GM12865 (cell line): Measurements from ENCODE around the gene ATXN7L1.
A peak's percentile ranks its signal among the peaks of the same experiment; 100 is the strongest.

Experiments
- DNase-seq: peaks from one replicate; pipeline ENCODE4 v3.0.0; 2010; ENCODE audit warnings: low read depth
- H3K4me3 ChIP-seq: 2 replicates; pipeline ENCODE4 v1.5.1; 2011; ENCODE audit warnings: mild to moderate bottlenecking, low read depth, low read length, control low read depth
- TF ChIP-seq, protein P1 (sequence below): IDR thresholded peaks from 2 replicates; pipeline ENCODE4 v1.5.1; 2011; ENCODE audit warnings: low read length, control low read depth, low read depth, inconsistent platforms; ENCODE audit not compliant: insufficient read depth; ENCODE audit errors: missing control alignments

The ATXN7L1 gene

DNA sequence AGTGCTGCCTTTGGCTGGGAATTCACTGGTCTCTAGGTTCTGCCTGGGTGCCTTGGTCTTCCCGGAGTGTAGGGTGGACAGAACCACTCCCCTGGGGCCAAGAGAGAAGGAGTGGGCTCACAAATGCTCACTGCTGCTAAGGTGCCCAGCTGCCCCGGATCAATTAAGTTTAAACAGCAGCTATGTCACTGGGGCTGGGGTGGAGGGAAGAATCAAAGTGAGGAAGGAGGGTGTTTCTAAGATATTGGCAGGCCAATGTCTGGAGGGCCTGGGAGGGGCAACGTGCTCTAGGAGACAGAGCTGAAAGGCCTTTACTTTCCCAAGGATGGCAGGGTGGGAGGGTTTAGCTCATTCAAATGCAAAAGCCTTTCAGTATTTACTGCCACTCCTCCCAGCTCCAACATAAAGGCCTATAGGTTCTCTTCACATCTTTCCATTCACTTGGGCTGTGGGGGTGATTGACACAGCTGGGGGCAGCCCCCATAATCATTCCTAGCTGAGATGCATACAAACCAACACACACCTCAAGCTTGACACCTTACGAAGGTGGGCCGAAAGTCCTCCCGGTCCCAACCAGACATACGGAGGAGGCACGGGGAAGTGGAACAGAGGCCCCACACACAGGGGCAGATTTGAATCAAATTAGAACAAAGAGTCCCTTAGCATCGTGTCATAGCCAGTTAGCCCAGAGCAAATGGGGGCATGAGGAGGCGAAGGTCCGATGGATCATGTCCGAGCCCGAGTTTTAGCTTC, 187.2 kb downstream of the ATXN7L1 start:
- H3K4me3 ChIP-seq, result no peak overlapping the region
- TF ChIP-seq, protein P1, sequence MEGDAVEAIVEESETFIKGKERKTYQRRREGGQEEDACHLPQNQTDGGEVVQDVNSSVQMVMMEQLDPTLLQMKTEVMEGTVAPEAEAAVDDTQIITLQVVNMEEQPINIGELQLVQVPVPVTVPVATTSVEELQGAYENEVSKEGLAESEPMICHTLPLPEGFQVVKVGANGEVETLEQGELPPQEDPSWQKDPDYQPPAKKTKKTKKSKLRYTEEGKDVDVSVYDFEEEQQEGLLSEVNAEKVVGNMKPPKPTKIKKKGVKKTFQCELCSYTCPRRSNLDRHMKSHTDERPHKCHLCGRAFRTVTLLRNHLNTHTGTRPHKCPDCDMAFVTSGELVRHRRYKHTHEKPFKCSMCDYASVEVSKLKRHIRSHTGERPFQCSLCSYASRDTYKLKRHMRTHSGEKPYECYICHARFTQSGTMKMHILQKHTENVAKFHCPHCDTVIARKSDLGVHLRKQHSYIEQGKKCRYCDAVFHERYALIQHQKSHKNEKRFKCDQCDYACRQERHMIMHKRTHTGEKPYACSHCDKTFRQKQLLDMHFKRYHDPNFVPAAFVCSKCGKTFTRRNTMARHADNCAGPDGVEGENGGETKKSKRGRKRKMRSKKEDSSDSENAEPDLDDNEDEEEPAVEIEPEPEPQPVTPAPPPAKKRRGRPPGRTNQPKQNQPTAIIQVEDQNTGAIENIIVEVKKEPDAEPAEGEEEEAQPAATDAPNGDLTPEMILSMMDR, result no peak
- no peak for DNase-seq

DNA sequence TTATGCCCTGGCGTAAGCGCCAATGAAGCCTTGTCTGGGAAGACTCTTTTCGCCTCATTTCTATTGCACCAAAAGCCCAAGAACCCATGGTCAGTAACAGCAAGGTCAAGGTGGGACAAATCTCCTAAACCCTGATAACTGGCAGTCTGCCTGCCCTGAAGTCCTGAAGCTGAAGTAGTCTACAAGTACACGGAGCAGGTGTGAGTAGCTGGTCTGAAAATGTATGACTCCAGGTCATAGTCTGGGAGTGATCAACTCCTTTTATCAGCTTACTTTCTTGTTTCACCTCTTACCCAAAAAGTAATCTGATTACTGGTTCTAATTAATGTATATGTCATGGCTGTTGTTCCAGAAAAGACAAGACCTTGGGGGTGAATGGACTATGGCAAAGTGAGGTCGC, 187.8 kb downstream of the ATXN7L1 start:
- H3K4me3 ChIP-seq, result no peak overlapping the region

DNA sequence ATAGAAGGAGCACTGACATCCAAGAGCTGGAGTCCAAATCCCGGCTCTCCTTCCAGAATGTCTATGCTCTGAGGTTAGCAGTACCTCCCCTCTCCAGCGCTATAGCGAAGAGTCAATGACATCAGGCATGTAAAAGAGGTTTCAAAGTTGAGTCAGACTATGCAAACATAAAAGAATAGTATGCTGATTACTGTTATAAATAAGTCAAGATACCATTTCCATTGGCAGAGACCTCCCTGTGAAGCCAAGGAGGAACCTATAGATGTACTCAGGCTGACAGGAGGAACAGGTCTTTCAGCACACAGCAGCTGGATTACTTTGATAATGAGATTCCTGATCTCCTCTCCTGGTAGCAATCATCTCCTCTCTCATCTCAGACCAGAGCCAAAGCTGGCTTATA, 191.2 kb downstream of the ATXN7L1 start:
- no peak for DNase-seq
- TF ChIP-seq, protein P1, result no peak
- H3K4me3 ChIP-seq, result no peak overlapping the region

More for the DNA sequence above, 187.8 kb downstream of the ATXN7L1 start:
- no peak for DNase-seq
- TF ChIP-seq, protein P1, result no peak

DNA sequence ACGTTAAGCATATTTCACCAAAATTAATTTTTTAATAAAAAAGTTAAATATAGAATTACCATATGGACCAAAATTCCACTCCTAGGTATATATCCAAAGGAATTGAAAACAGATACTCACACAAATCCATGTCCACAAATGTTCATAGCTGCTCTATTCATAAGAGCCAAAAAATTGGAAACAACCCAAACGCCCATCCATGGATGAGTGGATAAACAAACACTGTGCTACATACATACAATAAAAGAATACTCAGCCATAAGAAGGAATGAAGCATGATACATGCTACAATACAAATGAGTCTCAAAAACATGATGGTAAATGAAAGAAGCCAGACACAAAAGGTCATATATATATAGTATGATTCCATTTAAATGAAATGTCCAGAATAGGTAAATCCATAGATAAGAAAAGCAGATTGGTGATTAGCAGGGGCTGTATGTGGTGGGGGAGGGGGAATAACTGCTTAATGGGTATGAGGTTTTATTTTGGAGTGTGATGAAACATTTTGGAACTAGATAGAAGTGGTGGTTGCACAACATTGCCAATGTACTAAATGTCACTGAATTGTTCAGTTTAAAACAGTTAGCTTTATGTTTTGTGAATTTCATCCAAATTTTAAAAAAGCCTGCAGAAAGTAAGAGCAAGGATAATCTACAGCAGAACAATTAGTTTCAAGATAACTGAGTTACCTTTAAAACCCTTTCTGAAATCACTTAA, 193.9 kb downstream of the ATXN7L1 start:
- H3K4me3 ChIP-seq, result no peak overlapping the region
- TF ChIP-seq, protein P1, result no peak
- no peak for DNase-seq

DNA sequence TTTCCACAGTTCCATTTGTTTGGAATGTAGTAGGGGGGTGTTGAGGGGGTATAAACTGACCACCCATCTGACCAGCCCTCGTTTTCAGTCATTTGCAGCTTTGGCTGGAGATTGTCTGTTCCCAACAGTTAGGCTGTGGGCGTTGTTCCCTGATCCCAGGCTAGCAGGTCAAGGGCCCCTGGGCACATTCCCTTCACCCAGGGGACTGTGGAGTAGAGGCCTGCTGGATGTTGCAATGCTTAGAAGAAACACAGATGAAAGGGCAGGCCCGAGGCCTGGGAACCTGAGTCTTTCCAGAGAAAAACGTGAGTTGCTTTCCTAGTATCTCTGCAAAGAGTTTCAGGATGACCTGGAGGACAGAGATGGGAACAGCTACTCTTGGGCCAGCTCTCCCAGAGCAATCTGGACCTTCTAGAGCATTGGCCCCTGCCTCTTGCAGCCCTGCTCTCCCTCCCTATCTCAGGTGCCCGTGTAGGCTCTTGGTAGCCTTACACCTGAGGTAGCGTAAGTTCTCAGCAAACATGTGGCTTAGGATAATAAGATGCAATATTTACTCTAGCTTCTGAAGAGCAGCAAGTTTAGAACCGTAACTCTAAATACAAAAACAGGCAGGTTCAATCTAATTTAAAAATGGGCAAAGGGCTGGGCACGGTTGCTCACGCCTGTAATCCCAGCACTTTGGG, 195.8 kb downstream of the ATXN7L1 start:
- TF ChIP-seq, protein P1, result no peak
- DNase-seq, result no peak
- no peak overlapping the region for H3K4me3 ChIP-seq

DNA sequence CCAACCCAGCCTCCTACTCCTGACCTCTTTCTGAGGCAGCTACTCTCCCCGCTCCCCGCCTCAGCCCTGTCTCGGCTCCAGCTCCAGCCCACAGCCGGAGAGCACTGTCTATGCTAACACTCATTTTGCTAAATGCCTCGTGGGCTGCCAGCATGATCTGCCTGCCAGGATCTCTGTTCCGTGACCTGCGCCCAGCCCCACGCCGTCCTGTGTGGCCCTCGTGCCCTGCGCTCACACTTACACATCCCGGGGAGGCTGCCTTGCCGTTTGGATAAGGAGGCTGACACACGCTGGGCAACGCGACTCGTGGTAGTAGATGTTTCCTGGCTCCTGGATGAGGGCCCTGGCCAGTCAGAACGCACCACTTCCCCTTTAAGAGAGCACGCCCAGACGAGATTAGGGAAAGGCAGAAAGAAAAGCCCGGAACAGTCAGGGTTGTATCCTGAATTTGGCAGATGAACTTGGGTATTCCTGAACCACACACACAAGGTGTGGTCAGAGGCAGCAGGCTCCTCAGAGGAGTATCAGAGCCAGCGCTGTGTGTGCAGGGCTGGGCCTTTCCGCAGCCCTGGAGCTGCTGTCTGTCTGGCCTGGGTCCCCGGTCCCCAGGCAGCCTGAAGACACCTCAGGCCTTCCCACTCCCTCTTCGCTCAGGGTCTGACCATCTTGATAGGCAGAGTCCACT, 197.4 kb downstream of the ATXN7L1 start:
- H3K4me3 ChIP-seq, result peak overlapping the region; percentile 56
- DNase-seq, result peak; percentile 58

More for the DNA sequence above, 197.4 kb downstream of the ATXN7L1 start:
- TF ChIP-seq, protein P1, result no peak
